ENCODE measurements around the gene FECH. TPM values are rescaled to one million over a fixed set of nuclear protein-coding genes. Genes with fewer than 3 reads are reported as not detected.
A peak's percentile ranks its signal among the peaks of the same experiment; 100 is the strongest.

FECH gene
- total and polyA plus RNA-seq, 9 of the 15 experiments (the other 6 are each of a cell fraction or from before 2014, with no cell fraction given), result 19.8 to 170 (median 56.8) TPM

DNA sequence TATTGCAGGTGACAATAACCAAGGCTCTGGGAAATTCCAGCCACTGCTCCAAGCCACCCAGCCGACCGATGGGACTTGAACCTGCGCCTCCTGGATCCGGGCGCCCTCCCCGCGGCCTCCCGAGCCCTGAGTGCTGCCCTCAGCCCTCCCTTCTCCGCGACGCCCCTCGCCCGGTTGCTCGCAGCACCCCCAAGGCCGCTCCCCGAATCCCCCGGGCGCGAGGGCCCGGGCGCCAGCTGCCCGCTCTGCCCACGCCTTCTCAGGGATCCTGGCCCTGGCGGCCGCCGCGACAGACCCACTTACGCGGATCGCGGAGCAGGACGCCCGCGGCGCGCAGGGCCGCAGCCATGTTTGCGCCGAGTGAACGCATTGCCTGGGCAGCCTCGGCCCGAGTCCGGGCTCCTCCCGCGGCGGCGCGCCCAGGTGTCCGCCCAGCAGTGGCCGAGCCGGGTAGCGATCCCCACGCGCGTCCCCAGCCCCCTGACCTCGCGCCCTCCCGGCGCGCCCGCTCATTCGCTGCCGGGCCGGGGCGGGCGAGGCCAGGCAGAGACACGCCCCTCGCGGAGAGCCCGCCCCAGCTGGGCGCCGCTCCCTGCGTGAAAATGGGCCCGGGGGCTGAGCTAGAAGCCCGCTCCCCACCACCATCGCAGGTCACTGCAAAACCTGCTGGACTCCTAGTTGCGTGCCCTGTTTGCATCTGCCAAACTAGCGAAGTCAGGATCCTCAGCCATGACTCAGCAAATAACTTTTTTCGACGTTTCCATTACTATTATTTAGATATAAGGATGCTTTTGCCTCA, at the start of gene FECH (continued):
- TF ChIP-seq, protein P1, sequence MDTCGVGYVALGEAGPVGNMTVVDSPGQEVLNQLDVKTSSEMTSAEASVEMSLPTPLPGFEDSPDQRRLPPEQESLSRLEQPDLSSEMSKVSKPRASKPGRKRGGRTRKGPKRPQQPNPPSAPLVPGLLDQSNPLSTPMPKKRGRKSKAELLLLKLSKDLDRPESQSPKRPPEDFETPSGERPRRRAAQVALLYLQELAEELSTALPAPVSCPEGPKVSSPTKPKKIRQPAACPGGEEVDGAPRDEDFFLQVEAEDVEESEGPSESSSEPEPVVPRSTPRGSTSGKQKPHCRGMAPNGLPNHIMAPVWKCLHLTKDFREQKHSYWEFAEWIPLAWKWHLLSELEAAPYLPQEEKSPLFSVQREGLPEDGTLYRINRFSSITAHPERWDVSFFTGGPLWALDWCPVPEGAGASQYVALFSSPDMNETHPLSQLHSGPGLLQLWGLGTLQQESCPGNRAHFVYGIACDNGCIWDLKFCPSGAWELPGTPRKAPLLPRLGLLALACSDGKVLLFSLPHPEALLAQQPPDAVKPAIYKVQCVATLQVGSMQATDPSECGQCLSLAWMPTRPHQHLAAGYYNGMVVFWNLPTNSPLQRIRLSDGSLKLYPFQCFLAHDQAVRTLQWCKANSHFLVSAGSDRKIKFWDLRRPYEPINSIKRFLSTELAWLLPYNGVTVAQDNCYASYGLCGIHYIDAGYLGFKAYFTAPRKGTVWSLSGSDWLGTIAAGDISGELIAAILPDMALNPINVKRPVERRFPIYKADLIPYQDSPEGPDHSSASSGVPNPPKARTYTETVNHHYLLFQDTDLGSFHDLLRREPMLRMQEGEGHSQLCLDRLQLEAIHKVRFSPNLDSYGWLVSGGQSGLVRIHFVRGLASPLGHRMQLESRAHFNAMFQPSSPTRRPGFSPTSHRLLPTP (IDR thresholded peaks at IDR 0.05; ENCODE audit: borderline replicate concordance, extremely low read depth, insufficient read length), result no peak
- TF ChIP-seq RBM17 (IDR thresholded peaks at IDR 0.05; ENCODE audit: borderline replicate concordance, low read depth, low read length) (no peak), RUNX1 (IDR thresholded peaks at IDR 0.05; ENCODE audit: low read depth) (no peak), ZZZ3 (IDR thresholded peaks at IDR 0.05) (no peak), ZNF212 (CRISPR knock-in tag; IDR thresholded peaks at IDR 0.05) (no peak), POLR3G (IDR thresholded peaks at IDR 0.05; ENCODE audit: extremely low read depth, insufficient read length, insufficient replicate concordance) (no peak), NFXL1 (CRISPR knock-in tag; IDR thresholded peaks at IDR 0.05) (no peak), FUS (optimal IDR thresholded peaks at IDR 0.05; ENCODE audit: low read depth, low read length) (no peak), NONO (IDR thresholded peaks at IDR 0.05; ENCODE audit: low read depth in 2 of 2, low read length in 1 of 2) (peak; percentile 48 to 70; a peak in 2 of 4 replicates), PURB (CRISPR knock-in tag; IDR thresholded peaks at IDR 0.05; ENCODE audit: low read depth) (no peak), CBFA2T3 (IDR thresholded peaks at IDR 0.05) (no peak), PTRF (tag; IDR thresholded peaks at IDR 0.05) (no peak), EGR1 (conservative IDR thresholded peaks at IDR 0.05) (0 out of 2 replicates have a peak, but pooled peaks have one; percentile 23), FOXP1 (CRISPR knock-in tag; IDR thresholded peaks at IDR 0.05) (no peak; the same call in 1 of the 2 replicates), SIN3B (IDR thresholded peaks at IDR 0.05; ENCODE audit: low read depth) (no peak), RBM39 (optimal IDR thresholded peaks at IDR 0.05; ENCODE audit: low read depth, low read length) (no peak), NFRKB (IDR thresholded peaks at IDR 0.05; ENCODE audit: low read depth) (no peak)
- TF ChIP-seq, protein P2, sequence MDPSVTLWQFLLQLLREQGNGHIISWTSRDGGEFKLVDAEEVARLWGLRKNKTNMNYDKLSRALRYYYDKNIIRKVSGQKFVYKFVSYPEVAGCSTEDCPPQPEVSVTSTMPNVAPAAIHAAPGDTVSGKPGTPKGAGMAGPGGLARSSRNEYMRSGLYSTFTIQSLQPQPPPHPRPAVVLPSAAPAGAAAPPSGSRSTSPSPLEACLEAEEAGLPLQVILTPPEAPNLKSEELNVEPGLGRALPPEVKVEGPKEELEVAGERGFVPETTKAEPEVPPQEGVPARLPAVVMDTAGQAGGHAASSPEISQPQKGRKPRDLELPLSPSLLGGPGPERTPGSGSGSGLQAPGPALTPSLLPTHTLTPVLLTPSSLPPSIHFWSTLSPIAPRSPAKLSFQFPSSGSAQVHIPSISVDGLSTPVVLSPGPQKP (CRISPR knock-in tag; IDR thresholded peaks at IDR 0.05), result no peak
- TF ChIP-seq, protein P3, sequence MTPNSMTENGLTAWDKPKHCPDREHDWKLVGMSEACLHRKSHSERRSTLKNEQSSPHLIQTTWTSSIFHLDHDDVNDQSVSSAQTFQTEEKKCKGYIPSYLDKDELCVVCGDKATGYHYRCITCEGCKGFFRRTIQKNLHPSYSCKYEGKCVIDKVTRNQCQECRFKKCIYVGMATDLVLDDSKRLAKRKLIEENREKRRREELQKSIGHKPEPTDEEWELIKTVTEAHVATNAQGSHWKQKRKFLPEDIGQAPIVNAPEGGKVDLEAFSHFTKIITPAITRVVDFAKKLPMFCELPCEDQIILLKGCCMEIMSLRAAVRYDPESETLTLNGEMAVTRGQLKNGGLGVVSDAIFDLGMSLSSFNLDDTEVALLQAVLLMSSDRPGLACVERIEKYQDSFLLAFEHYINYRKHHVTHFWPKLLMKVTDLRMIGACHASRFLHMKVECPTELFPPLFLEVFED (CRISPR knock-in tag; conservative IDR thresholded peaks at IDR 0.05), result no peak
- TF ChIP-seq, protein P4, sequence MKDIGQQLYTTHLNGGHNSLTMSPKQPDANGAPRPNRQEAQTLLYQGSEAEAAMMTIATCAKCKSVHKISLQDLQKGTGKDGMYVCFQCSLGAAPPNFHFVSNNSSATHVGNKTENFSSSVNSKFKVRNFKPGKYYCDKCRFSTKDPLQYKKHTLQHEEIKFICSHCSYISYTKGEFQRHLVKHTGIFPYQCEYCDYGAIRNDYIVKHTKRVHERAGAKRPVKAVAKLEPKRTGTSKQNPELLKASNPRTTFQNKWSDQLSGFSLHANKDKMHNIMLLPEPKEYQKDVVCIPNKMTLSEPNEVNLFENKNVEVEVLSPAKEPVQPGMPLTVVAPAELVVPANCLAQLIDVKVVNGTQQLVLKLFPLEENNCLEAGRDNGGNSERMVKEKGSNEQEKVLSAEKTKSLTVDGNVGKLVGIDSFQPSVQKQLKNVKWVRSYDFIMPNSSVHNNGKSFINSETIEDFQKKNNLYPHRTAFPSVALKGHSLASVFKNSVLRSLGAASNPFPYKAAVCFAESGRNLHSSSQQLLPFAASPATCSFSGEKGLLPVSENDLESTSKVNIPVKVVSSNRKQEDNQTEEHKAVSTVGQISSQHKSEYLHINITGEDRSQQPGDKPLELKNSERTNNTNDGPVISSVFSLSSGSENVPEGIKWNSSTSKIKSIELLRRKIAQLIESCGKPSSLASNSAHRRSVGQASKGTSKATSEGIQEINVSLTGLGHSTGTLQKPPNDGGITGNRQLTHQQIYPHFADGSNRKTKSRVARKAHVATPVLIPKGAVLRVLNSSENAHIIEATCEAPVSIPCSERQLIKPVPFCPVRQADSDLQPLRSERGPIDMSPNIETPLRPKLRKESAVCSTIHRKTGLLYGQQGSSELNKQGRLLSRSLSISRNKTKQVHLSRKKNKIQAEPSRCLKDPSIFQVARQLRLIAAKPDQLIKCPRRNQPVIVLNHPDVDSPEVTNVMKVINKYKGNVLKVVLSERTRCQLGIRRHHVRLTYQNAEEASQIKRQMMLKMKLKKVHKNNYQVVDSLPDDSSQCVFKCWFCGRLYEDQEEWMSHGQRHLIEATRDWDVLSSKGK (CRISPR knock-in tag; IDR thresholded peaks at IDR 0.05), result no peak
